WTC11 (cell line): ENCODE measurements around the gene SMAD2. TPM values are rescaled to one million over a fixed set of nuclear protein-coding genes. Genes with fewer than 3 reads are reported as not detected.

ENCODE experiments used
- ATAC-seq: fragments of 200-7000 bp; cut with Tn5 transposase; 2 replicates; pipeline ENCODE4 v1.10.0; 2021; ENCODE audit warnings: mild to moderate bottlenecking, moderate library complexity
- CTCF ChIA-PET: fragments of 300-600 bp; sonication (Branson Sonifier 250); formaldehyde crosslinking; loops from one replicate; lab custom pipeline; 2021; ENCODE audit warnings: antibody characterized with exemption; lab: Charles Lee
- POLR2A ChIA-PET: fragments of 350-600 bp; sonication (Branson Sonifier 250); formaldehyde crosslinking; loops from one replicate; lab custom pipeline; 2021; ENCODE audit warnings: antibody characterized with exemption; lab: Charles Lee
- DNase-seq: peaks from one replicate; pipeline ENCODE4 v3.0.0; 2021; ENCODE audit warnings: low spot score
- H3K27ac Mint-ChIP-seq: 2 replicates; pipeline ENCODE4 v1.8.0; 2021; ENCODE audit warnings: mixed read lengths
- H3K27me3 Mint-ChIP-seq: 2 replicates; pipeline ENCODE4 v1.8.0; 2021; ENCODE audit warnings: low read depth, mild to moderate bottlenecking, moderate library complexity, mixed read lengths
- H3K36me3 Mint-ChIP-seq: 2 replicates; pipeline ENCODE4 v1.8.0; 2021; ENCODE audit warnings: mixed read lengths
- H3K4me1 Mint-ChIP-seq: 2 replicates; pipeline ENCODE4 v1.8.0; 2022; ENCODE audit warnings: mixed read lengths
- H3K4me3 Mint-ChIP-seq: 2 replicates; pipeline ENCODE4 v1.8.0; 2021; ENCODE audit warnings: mild to moderate bottlenecking, moderate library complexity, mixed read lengths
- H3K9me3 Mint-ChIP-seq: 2 replicates; pipeline ENCODE4 v1.8.0; 2021; ENCODE audit warnings: mixed read lengths
- AFF4 ChIP-seq: sonication (generic); formaldehyde crosslinking; IDR thresholded peaks from 2 replicates; pipeline ENCODE4 v1.8.1; 2023; ENCODE audit warnings: mild to moderate bottlenecking, missing genetic modification reagents, borderline replicate concordance
- ATF1 ChIP-seq: sonication (generic); formaldehyde crosslinking; IDR thresholded peaks from 2 replicates; pipeline ENCODE4 v1.8.1; 2023; ENCODE audit warnings: mild to moderate bottlenecking, moderate library complexity, missing genetic modification reagents
- E2F1 ChIP-seq: sonication (generic); formaldehyde crosslinking; IDR thresholded peaks from 2 replicates; pipeline ENCODE4 v1.8.0; 2022; ENCODE audit warnings: mild to moderate bottlenecking, missing genetic modification reagents
- E2F4 ChIP-seq: sonication (generic); formaldehyde crosslinking; IDR thresholded peaks from 2 replicates; pipeline ENCODE4 v1.8.1; 2022; ENCODE audit warnings: low read depth, mild to moderate bottlenecking, moderate library complexity, missing genetic modification reagents, borderline replicate concordance
- EMX1 ChIP-seq: fragments of 250-450 bp; sonication (Bioruptor Pico); IDR thresholded peaks from 2 replicates; pipeline ENCODE4 v1.8.0; 2021; ENCODE audit warnings: mild to moderate bottlenecking
- FOXJ3 ChIP-seq: sonication (generic); formaldehyde crosslinking; IDR thresholded peaks from 2 replicates; pipeline ENCODE4 v1.9.0; 2021; ENCODE audit warnings: missing genetic modification reagents, mild to moderate bottlenecking, borderline replicate concordance
- IRF2 ChIP-seq: sonication (generic); formaldehyde crosslinking; IDR thresholded peaks from 2 replicates; pipeline ENCODE4 v1.8.0; 2022; ENCODE audit warnings: low read depth, missing genetic modification reagents, borderline replicate concordance
- NFYB ChIP-seq: sonication (generic); formaldehyde crosslinking; conservative IDR thresholded peaks from 2 replicates; pipeline ENCODE4 v1.8.0; 2022; ENCODE audit warnings: low read depth, missing genetic modification reagents
- PRDM15 ChIP-seq: sonication (generic); formaldehyde crosslinking; IDR thresholded peaks from 2 replicates; pipeline ENCODE4 v1.8.0; 2022; ENCODE audit warnings: missing genetic modification reagents
- TEAD4 ChIP-seq: sonication (generic); formaldehyde crosslinking; IDR thresholded peaks from 2 replicates; pipeline ENCODE4 v1.8.0; 2022; ENCODE audit warnings: mild to moderate bottlenecking, missing genetic modification reagents
- ZNF219 ChIP-seq: sonication (generic); formaldehyde crosslinking; IDR thresholded peaks from 2 replicates; pipeline ENCODE4 v1.8.0; 2023; ENCODE audit warnings: missing genetic modification reagents, mild to moderate bottlenecking, borderline replicate concordance
- ZSCAN18 ChIP-seq: fragments of 250-450 bp; sonication (Bioruptor Pico); IDR thresholded peaks from 2 replicates; pipeline ENCODE4 v2.1.2; 2022; ENCODE audit warnings: mild to moderate bottlenecking, moderate library complexity
- total RNA-seq: library from RNA; stranded (reverse); gene quantifications from 3 replicates; pipeline ENCODE4 v1.2.3, GENCODE V29; 2021
- TF ChIP-seq, protein P1 (sequence below): sonication (generic); formaldehyde crosslinking; conservative IDR thresholded peaks from 2 replicates; pipeline ENCODE4 v1.8.1; 2023; ENCODE audit warnings: mild to moderate bottlenecking, low read depth, missing genetic modification reagents, moderate library complexity
- TF ChIP-seq, protein P2 (sequence below): sonication (generic); formaldehyde crosslinking; IDR thresholded peaks from 2 replicates; pipeline ENCODE4 v1.8.1; 2023; ENCODE audit warnings: mild to moderate bottlenecking, moderate library complexity, missing genetic modification reagents
- TF ChIP-seq, protein P3 (sequence below): sonication (generic); formaldehyde crosslinking; IDR thresholded peaks from 2 replicates; pipeline ENCODE4 v1.8.0; 2023; ENCODE audit warnings: missing genetic modification reagents

The SMAD2 gene
- total RNA-seq, 1 experiment from 2014 or later, result 104 TPM

- Mint-ChIP-seq H3K4me1 (peaks cover 18% of the 10 kb centered on the region), H3K36me3 (no peaks in the 10 kb centered on the region), H3K27ac (no peak overlapping the region), H3K9me3 (no peaks in the 10 kb centered on the region), H3K27me3 (no peaks in the 10 kb centered on the region), H3K4me3 (no peak overlapping the region)
- TF ChIP-seq, protein P1, sequence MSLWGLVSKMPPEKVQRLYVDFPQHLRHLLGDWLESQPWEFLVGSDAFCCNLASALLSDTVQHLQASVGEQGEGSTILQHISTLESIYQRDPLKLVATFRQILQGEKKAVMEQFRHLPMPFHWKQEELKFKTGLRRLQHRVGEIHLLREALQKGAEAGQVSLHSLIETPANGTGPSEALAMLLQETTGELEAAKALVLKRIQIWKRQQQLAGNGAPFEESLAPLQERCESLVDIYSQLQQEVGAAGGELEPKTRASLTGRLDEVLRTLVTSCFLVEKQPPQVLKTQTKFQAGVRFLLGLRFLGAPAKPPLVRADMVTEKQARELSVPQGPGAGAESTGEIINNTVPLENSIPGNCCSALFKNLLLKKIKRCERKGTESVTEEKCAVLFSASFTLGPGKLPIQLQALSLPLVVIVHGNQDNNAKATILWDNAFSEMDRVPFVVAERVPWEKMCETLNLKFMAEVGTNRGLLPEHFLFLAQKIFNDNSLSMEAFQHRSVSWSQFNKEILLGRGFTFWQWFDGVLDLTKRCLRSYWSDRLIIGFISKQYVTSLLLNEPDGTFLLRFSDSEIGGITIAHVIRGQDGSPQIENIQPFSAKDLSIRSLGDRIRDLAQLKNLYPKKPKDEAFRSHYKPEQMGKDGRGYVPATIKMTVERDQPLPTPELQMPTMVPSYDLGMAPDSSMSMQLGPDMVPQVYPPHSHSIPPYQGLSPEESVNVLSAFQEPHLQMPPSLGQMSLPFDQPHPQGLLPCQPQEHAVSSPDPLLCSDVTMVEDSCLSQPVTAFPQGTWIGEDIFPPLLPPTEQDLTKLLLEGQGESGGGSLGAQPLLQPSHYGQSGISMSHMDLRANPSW, result no peak
- TF ChIP-seq ZNF219 (CRISPR knock-in tag), result no peak
- TF ChIP-seq TEAD4 (CRISPR knock-in tag), result no peak
- no peak for TF ChIP-seq FOXJ3 (CRISPR knock-in tag)
- TF ChIP-seq, protein P2, sequence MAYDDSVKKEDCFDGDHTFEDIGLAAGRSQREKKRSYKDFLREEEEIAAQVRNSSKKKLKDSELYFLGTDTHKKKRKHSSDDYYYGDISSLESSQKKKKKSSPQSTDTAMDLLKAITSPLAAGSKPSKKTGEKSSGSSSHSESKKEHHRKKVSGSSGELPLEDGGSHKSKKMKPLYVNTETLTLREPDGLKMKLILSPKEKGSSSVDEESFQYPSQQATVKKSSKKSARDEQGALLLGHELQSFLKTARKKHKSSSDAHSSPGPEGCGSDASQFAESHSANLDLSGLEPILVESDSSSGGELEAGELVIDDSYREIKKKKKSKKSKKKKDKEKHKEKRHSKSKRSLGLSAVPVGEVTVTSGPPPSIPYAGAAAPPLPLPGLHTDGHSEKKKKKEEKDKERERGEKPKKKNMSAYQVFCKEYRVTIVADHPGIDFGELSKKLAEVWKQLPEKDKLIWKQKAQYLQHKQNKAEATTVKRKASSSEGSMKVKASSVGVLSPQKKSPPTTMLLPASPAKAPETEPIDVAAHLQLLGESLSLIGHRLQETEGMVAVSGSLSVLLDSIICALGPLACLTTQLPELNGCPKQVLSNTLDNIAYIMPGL (CRISPR knock-in tag), result no peak
- no peak for TF ChIP-seq IRF2 (CRISPR knock-in tag)
- no peak for TF ChIP-seq NFYB (CRISPR knock-in tag)
- TF ChIP-seq AFF4 (CRISPR knock-in tag), result no peak
- TF ChIP-seq E2F1 (CRISPR knock-in tag), result no peak
- no peak for TF ChIP-seq EMX1 (CRISPR knock-in tag)
- no peak for TF ChIP-seq ZSCAN18 (CRISPR knock-in tag)
- TF ChIP-seq, protein P3, sequence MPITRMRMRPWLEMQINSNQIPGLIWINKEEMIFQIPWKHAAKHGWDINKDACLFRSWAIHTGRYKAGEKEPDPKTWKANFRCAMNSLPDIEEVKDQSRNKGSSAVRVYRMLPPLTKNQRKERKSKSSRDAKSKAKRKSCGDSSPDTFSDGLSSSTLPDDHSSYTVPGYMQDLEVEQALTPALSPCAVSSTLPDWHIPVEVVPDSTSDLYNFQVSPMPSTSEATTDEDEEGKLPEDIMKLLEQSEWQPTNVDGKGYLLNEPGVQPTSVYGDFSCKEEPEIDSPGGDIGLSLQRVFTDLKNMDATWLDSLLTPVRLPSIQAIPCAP (CRISPR knock-in tag), result no peak
- no peak for TF ChIP-seq ATF1 (CRISPR knock-in tag)
- TF ChIP-seq E2F4, result no peak
- TF ChIP-seq PRDM15, result no peak
- ChIA-PET CTCF (interaction anchor here (1.3 to 1.6 kb wide), 2 partner anchors 22 to 203 kb away, joined by 4 to 6 read pairs; no protein-coding TSS in a partner anchor), POLR2A (no interaction called here)
- ATAC-seq, result peak; percentile 60
- no peak for DNase-seq
These were observed 135.6 kb downstream of the SMAD2 start for GRCh38 chr18:47794725-47795433.
